WTC11 (cell line): Measurements from ENCODE around the gene ALDOC. TPM values are rescaled to one million over a fixed set of nuclear protein-coding genes. Genes with fewer than 3 reads are reported as not detected.

Experiments used
- ATAC-seq: fragments of 200-7000 bp; cut with Tn5 transposase; 2 replicates; pipeline ENCODE4 v1.10.0; 2021; ENCODE audit warnings: mild to moderate bottlenecking, moderate library complexity
- CTCF ChIA-PET: fragments of 300-600 bp; sonication (Branson Sonifier 250); formaldehyde crosslinking; loops from one replicate; lab custom pipeline; 2021; ENCODE audit warnings: antibody characterized with exemption; lab: Charles Lee
- POLR2A ChIA-PET: fragments of 350-600 bp; sonication (Branson Sonifier 250); formaldehyde crosslinking; loops from one replicate; lab custom pipeline; 2021; ENCODE audit warnings: antibody characterized with exemption; lab: Charles Lee
- DNase-seq: peaks from one replicate; pipeline ENCODE4 v3.0.0; 2021; ENCODE audit warnings: low spot score
- H3K27ac Mint-ChIP-seq: 2 replicates; pipeline ENCODE4 v1.8.0; 2021; ENCODE audit warnings: mixed read lengths
- H3K27me3 Mint-ChIP-seq: 2 replicates; pipeline ENCODE4 v1.8.0; 2021; ENCODE audit warnings: low read depth, mild to moderate bottlenecking, moderate library complexity, mixed read lengths
- H3K36me3 Mint-ChIP-seq: 2 replicates; pipeline ENCODE4 v1.8.0; 2021; ENCODE audit warnings: mixed read lengths
- H3K4me1 Mint-ChIP-seq: 2 replicates; pipeline ENCODE4 v1.8.0; 2022; ENCODE audit warnings: mixed read lengths
- H3K4me3 Mint-ChIP-seq: 2 replicates; pipeline ENCODE4 v1.8.0; 2021; ENCODE audit warnings: mild to moderate bottlenecking, moderate library complexity, mixed read lengths
- H3K9me3 Mint-ChIP-seq: 2 replicates; pipeline ENCODE4 v1.8.0; 2021; ENCODE audit warnings: mixed read lengths
- MXD4 ChIP-seq: fragments of 250-450 bp; sonication (Bioruptor Pico); IDR thresholded peaks from 2 replicates; pipeline ENCODE4 v1.8.0; 2021; ENCODE audit warnings: mild to moderate bottlenecking, moderate library complexity, borderline replicate concordance
- NFE2L1 ChIP-seq: sonication (generic); formaldehyde crosslinking; IDR thresholded peaks from 2 replicates; pipeline ENCODE4 v1.8.1; 2023; ENCODE audit warnings: missing genetic modification reagents
- NFYB ChIP-seq: sonication (generic); formaldehyde crosslinking; conservative IDR thresholded peaks from 2 replicates; pipeline ENCODE4 v1.8.0; 2022; ENCODE audit warnings: low read depth, missing genetic modification reagents
- OVOL2 ChIP-seq: fragments of 250-450 bp; sonication (Bioruptor Pico); IDR thresholded peaks from 2 replicates; pipeline ENCODE4 v1.9.0; 2021; ENCODE audit warnings: mild to moderate bottlenecking, borderline replicate concordance
- RORB ChIP-seq: fragments of 250-450 bp; sonication (Bioruptor Pico); IDR thresholded peaks from 2 replicates; pipeline ENCODE4 v1.9.0; 2021; ENCODE audit warnings: mild to moderate bottlenecking
- TCF7 ChIP-seq: sonication (generic); formaldehyde crosslinking; IDR thresholded peaks from 2 replicates; pipeline ENCODE4 v1.8.0; 2022; ENCODE audit warnings: mild to moderate bottlenecking, low read depth, missing genetic modification reagents, moderate library complexity
- TEAD1 ChIP-seq: sonication (generic); formaldehyde crosslinking; IDR thresholded peaks from 2 replicates; pipeline ENCODE4 v1.8.0; 2022; ENCODE audit warnings: mild to moderate bottlenecking, missing genetic modification reagents
- TEAD4 ChIP-seq: sonication (generic); formaldehyde crosslinking; IDR thresholded peaks from 2 replicates; pipeline ENCODE4 v1.8.0; 2022; ENCODE audit warnings: mild to moderate bottlenecking, missing genetic modification reagents
- ZNF121 ChIP-seq: sonication (generic); formaldehyde crosslinking; IDR thresholded peaks from 2 replicates; pipeline ENCODE4 v1.8.0; 2023; ENCODE audit warnings: missing genetic modification reagents
- ZNF263 ChIP-seq: sonication (generic); formaldehyde crosslinking; IDR thresholded peaks from 2 replicates; pipeline ENCODE4 v1.8.1; 2022; ENCODE audit warnings: low read depth, mild to moderate bottlenecking, moderate library complexity, missing genetic modification reagents
- ZNF317 ChIP-seq: sonication (generic); formaldehyde crosslinking; IDR thresholded peaks from 2 replicates; pipeline ENCODE4 v1.8.1; 2023; ENCODE audit warnings: low read depth, mild to moderate bottlenecking, moderate library complexity, missing genetic modification reagents, borderline replicate concordance
- ZNF396 ChIP-seq: fragments of 250-450 bp; sonication (Bioruptor Pico); IDR thresholded peaks from 2 replicates; pipeline ENCODE4 v1.8.0; 2021; ENCODE audit warnings: mild to moderate bottlenecking, moderate library complexity, borderline replicate concordance
- total RNA-seq: library from RNA; stranded (reverse); gene quantifications from 3 replicates; pipeline ENCODE4 v1.2.3, GENCODE V29; 2021
- TF ChIP-seq, protein P1 (sequence below): fragments of 250-450 bp; sonication (Bioruptor Pico); IDR thresholded peaks from 2 replicates; pipeline ENCODE4 v1.9.0; 2021; ENCODE audit warnings: mild to moderate bottlenecking
- TF ChIP-seq, protein P2 (sequence below): sonication (generic); formaldehyde crosslinking; IDR thresholded peaks from 2 replicates; pipeline ENCODE4 v1.8.1; 2023; ENCODE audit warnings: mild to moderate bottlenecking, missing genetic modification reagents
- TF ChIP-seq, protein P3 (sequence below): sonication (generic); formaldehyde crosslinking; IDR thresholded peaks from 2 replicates; pipeline ENCODE4 v1.8.1; 2022; ENCODE audit warnings: missing genetic modification reagents, borderline replicate concordance
- TF ChIP-seq, protein P4 (sequence below): fragments of 250-450 bp; sonication (Bioruptor Pico); IDR thresholded peaks from 2 replicates; pipeline ENCODE4 v2.1.2; 2022; ENCODE audit warnings: mild to moderate bottlenecking, moderate library complexity
- TF ChIP-seq, protein P5 (sequence below): sonication (generic); formaldehyde crosslinking; conservative IDR thresholded peaks from 2 replicates; pipeline ENCODE4 v1.8.1; 2022; ENCODE audit warnings: mild to moderate bottlenecking, missing genetic modification reagents
- TF ChIP-seq, protein P6 (sequence below): fragments of 250-450 bp; sonication (Bioruptor Pico); IDR thresholded peaks from 2 replicates; pipeline ENCODE4 v1.8.0; 2021; ENCODE audit warnings: mild to moderate bottlenecking
- TF ChIP-seq, protein P7 (sequence below): sonication (generic); formaldehyde crosslinking; IDR thresholded peaks from 2 replicates; pipeline ENCODE4 v1.8.1; 2022; ENCODE audit warnings: low read depth, mild to moderate bottlenecking, moderate library complexity, missing genetic modification reagents, borderline replicate concordance
- TF ChIP-seq, protein P8 (sequence below): sonication (generic); formaldehyde crosslinking; IDR thresholded peaks from 2 replicates; pipeline ENCODE4 v1.8.0; 2022; ENCODE audit warnings: mild to moderate bottlenecking, missing genetic modification reagents

Gene ALDOC
- total RNA-seq, 1 experiment from 2014 or later, result 73.5 TPM

DNA sequence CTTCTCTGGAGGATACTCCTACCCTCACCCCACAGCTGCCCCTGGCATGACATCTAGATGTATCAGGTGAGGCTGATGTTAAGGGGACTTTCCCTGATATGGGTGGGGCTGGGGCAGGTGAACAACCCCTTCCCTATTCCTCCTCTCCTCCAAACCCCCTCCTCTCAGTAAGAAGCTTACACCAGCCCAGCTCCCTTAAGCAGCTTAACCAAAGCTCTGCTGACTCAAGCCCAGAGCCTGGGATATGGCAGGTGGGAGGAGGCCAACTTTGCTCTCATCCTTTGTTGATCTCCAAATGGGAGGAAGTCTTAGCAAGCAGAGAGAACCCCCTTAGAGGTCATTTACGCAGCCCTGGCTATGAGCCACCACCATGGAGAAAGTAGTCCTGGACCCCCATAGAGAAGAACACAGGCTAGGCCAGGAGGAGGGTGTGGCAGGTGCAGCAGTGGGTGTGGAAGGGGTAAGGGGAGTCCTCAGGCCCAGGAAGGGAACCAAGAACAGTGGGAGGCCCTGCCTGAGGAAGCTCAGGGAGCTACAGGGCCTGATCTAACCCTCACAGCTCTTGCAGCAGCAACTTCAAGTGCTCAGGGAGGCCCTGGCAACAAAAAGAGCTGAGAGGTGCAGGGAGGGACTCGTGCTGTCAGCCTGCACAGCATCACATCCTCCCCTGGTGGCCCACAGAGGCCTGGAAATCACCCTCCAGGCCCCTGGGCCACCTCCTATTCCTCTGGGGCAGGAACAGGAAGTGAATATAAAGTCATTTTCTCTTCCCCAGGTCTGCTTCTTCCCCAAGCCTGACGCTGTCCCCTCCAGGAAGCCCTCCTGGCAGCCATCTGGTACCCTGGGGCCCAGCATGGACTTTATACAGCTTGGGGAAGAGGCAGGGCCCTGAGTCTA, 27.2 kb downstream of the ALDOC start:
- DNase-seq (no peak), ATAC-seq (no peak)
- Mint-ChIP-seq H3K36me3 (peaks cover 10% of the 10 kb centered on the region), H3K4me3 (no peak overlapping the region), H3K27ac (no peak overlapping the region), H3K9me3 (no peaks in the 10 kb centered on the region), H3K4me1 (peaks cover 34% of the 10 kb centered on the region), H3K27me3 (no peaks in the 10 kb centered on the region)
- POLR2A ChIA-PET, result no interaction called here
- TF ChIP-seq, protein P1, sequence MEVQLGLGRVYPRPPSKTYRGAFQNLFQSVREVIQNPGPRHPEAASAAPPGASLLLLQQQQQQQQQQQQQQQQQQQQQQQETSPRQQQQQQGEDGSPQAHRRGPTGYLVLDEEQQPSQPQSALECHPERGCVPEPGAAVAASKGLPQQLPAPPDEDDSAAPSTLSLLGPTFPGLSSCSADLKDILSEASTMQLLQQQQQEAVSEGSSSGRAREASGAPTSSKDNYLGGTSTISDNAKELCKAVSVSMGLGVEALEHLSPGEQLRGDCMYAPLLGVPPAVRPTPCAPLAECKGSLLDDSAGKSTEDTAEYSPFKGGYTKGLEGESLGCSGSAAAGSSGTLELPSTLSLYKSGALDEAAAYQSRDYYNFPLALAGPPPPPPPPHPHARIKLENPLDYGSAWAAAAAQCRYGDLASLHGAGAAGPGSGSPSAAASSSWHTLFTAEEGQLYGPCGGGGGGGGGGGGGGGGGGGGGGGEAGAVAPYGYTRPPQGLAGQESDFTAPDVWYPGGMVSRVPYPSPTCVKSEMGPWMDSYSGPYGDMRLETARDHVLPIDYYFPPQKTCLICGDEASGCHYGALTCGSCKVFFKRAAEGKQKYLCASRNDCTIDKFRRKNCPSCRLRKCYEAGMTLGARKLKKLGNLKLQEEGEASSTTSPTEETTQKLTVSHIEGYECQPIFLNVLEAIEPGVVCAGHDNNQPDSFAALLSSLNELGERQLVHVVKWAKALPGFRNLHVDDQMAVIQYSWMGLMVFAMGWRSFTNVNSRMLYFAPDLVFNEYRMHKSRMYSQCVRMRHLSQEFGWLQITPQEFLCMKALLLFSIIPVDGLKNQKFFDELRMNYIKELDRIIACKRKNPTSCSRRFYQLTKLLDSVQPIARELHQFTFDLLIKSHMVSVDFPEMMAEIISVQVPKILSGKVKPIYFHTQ, result no peak
- TF ChIP-seq, protein P2, sequence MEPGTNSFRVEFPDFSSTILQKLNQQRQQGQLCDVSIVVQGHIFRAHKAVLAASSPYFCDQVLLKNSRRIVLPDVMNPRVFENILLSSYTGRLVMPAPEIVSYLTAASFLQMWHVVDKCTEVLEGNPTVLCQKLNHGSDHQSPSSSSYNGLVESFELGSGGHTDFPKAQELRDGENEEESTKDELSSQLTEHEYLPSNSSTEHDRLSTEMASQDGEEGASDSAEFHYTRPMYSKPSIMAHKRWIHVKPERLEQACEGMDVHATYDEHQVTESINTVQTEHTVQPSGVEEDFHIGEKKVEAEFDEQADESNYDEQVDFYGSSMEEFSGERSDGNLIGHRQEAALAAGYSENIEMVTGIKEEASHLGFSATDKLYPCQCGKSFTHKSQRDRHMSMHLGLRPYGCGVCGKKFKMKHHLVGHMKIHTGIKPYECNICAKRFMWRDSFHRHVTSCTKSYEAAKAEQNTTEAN (CRISPR knock-in tag), result no peak
- no peak for TF ChIP-seq ZNF396 (CRISPR knock-in tag)
- TF ChIP-seq, protein P3, sequence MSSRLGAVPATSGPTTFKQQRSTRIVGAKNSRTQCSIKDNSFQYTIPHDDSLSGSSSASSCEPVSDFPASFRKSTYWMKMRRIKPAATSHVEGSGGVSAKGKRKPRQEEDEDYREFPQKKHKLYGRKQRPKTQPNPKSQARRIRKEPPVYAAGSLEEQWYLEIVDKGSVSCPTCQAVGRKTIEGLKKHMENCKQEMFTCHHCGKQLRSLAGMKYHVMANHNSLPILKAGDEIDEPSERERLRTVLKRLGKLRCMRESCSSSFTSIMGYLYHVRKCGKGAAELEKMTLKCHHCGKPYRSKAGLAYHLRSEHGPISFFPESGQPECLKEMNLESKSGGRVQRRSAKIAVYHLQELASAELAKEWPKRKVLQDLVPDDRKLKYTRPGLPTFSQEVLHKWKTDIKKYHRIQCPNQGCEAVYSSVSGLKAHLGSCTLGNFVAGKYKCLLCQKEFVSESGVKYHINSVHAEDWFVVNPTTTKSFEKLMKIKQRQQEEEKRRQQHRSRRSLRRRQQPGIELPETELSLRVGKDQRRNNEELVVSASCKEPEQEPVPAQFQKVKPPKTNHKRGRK (CRISPR knock-in tag), result no peak
- no peak for TF ChIP-seq MXD4
- no peak for TF ChIP-seq TEAD1 (CRISPR knock-in tag)
- TF ChIP-seq, protein P4, sequence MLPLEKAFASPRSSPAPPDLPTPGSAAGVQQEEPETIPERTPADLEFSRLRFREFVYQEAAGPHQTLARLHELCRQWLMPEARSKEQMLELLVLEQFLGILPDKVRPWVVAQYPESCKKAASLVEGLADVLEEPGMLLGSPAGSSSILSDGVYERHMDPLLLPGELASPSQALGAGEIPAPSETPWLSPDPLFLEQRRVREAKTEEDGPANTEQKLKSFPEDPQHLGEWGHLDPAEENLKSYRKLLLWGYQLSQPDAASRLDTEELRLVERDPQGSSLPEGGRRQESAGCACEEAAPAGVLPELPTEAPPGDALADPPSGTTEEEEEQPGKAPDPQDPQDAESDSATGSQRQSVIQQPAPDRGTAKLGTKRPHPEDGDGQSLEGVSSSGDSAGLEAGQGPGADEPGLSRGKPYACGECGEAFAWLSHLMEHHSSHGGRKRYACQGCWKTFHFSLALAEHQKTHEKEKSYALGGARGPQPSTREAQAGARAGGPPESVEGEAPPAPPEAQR (CRISPR knock-in tag), result no peak
- no peak for TF ChIP-seq TEAD4 (CRISPR knock-in tag)
- TF ChIP-seq NFYB (CRISPR knock-in tag), result no peak
- TF ChIP-seq, protein P5, sequence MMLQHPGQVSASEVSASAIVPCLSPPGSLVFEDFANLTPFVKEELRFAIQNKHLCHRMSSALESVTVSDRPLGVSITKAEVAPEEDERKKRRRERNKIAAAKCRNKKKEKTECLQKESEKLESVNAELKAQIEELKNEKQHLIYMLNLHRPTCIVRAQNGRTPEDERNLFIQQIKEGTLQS (CRISPR knock-in tag), result no peak
- TF ChIP-seq, protein P6, sequence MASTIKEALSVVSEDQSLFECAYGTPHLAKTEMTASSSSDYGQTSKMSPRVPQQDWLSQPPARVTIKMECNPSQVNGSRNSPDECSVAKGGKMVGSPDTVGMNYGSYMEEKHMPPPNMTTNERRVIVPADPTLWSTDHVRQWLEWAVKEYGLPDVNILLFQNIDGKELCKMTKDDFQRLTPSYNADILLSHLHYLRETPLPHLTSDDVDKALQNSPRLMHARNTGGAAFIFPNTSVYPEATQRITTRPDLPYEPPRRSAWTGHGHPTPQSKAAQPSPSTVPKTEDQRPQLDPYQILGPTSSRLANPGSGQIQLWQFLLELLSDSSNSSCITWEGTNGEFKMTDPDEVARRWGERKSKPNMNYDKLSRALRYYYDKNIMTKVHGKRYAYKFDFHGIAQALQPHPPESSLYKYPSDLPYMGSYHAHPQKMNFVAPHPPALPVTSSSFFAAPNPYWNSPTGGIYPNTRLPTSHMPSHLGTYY (CRISPR knock-in tag), result no peak
- TF ChIP-seq, protein P7, sequence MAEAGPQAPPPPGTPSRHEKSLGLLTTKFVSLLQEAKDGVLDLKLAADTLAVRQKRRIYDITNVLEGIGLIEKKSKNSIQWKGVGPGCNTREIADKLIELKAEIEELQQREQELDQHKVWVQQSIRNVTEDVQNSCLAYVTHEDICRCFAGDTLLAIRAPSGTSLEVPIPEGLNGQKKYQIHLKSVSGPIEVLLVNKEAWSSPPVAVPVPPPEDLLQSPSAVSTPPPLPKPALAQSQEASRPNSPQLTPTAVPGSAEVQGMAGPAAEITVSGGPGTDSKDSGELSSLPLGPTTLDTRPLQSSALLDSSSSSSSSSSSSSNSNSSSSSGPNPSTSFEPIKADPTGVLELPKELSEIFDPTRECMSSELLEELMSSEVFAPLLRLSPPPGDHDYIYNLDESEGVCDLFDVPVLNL (CRISPR knock-in tag), result no peak
- TF ChIP-seq OVOL2 (CRISPR knock-in tag), result no peak
- no peak for TF ChIP-seq ZNF263 (CRISPR knock-in tag)
- no peak for TF ChIP-seq TCF7 (CRISPR knock-in tag)
- TF ChIP-seq RORB (CRISPR knock-in tag), result no peak
- TF ChIP-seq, protein P8, sequence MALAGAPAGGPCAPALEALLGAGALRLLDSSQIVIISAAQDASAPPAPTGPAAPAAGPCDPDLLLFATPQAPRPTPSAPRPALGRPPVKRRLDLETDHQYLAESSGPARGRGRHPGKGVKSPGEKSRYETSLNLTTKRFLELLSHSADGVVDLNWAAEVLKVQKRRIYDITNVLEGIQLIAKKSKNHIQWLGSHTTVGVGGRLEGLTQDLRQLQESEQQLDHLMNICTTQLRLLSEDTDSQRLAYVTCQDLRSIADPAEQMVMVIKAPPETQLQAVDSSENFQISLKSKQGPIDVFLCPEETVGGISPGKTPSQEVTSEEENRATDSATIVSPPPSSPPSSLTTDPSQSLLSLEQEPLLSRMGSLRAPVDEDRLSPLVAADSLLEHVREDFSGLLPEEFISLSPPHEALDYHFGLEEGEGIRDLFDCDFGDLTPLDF, result no peak
- no peak for TF ChIP-seq NFE2L1 (CRISPR knock-in tag)
- no peak for TF ChIP-seq ZNF317 (CRISPR knock-in tag)
- TF ChIP-seq ZNF121, result no peak
- CTCF ChIA-PET, result interaction anchor here (0.7 to 5.2 kb wide), 7 partner anchors 8 to 214 kb away, joined by 3 to 26 read pairs (median 4); partner anchors contain the start of genes ALDOC, IFT20 and TNFAIP1
